Neural cell (in vitro differentiated cells): ENCODE results near the gene OTP. TPM values are rescaled to one million over a fixed set of nuclear protein-coding genes. Genes with fewer than 3 reads are reported as not detected.
A peak's percentile ranks its signal among the peaks of the same experiment; 100 is the strongest.

Experiments used
- H2AFZ ChIP-seq: fragments of 200-600, 300-800 bp; sonication (generic), shearing (Covaris generic); 2 replicates; pipeline ENCODE4 v1.6.0; 2014; ENCODE audit warnings: low read depth, mild to moderate bottlenecking, antibody characterized with exemption, low read length, moderate library complexity
- H3F3A ChIP-seq: fragments of 200-600 bp; shearing (Covaris generic); 2 replicates; pipeline ENCODE4 v1.6.1; 2016; ENCODE audit warnings: mild to moderate bottlenecking, moderate library complexity, mixed read lengths, antibody characterized with exemption, low read length; ENCODE audit not compliant: insufficient read depth, poor library complexity, severe bottlenecking
- H3K27ac ChIP-seq: fragments of 200-600, 300-800 bp; sonication (generic), shearing (Covaris generic); 2 replicates; pipeline ENCODE4 v1.5.1; 2014; ENCODE audit warnings: mild to moderate bottlenecking, low read length, moderate library complexity
- H3K27me3 ChIP-seq: fragments of 300-800, 200-600 bp; sonication (generic), shearing (Covaris generic); 2 replicates; pipeline ENCODE4 v1.6.0; 2014; ENCODE audit warnings: mild to moderate bottlenecking, low read depth, low read length, moderate library complexity; ENCODE audit not compliant: insufficient read depth
- H3K36me3 ChIP-seq: fragments of 300-800, 200-600 bp; sonication (generic), shearing (Covaris generic); 2 replicates; pipeline ENCODE4 v1.5.1; 2014; ENCODE audit warnings: mild to moderate bottlenecking, antibody characterized with exemption, low read length, moderate library complexity; ENCODE audit not compliant: insufficient read depth
- H3K4me2 ChIP-seq: fragments of 300-800, 200-600 bp; sonication (generic), shearing (Covaris generic); 2 replicates; pipeline ENCODE4 v1.6.0; 2014; ENCODE audit warnings: mild to moderate bottlenecking, low read length
- H3K4me3 ChIP-seq: fragments of 300-800, 200-600 bp; sonication (generic), shearing (Covaris generic); 2 replicates; pipeline ENCODE4 v1.5.1; 2014; ENCODE audit warnings: mild to moderate bottlenecking, low read length, moderate library complexity
- H3K79me2 ChIP-seq: fragments of 200-600 bp; shearing (Covaris generic); replicated peaks from 2 replicates; pipeline ENCODE4 v1.6.0; 2014; ENCODE audit warnings: mild to moderate bottlenecking, low read length, moderate library complexity; ENCODE audit not compliant: insufficient read depth
- H3K9ac ChIP-seq: fragments of 300-800, 200-600 bp; sonication (generic), shearing (Covaris generic); 2 replicates; pipeline ENCODE4 v1.6.1; 2016; ENCODE audit warnings: mild to moderate bottlenecking, low read length, mixed read lengths
- H3K9me2 ChIP-seq: fragments of 200-600 bp; shearing (Covaris generic); 2 replicates; pipeline ENCODE4 v1.6.1; 2016; ENCODE audit warnings: mild to moderate bottlenecking, low read length, mixed read lengths; ENCODE audit not compliant: insufficient read depth
- H3K9me3 ChIP-seq: fragments of 200-600, 300-800 bp; sonication (generic), shearing (Covaris generic); 2 replicates; pipeline ENCODE4 v1.6.1; 2016; ENCODE audit warnings: mild to moderate bottlenecking, mixed run types, low read length, moderate library complexity, mixed read lengths
- H4K20me1 ChIP-seq: fragments of 200-600 bp; shearing (Covaris generic); 2 replicates; pipeline ENCODE4 v1.6.1; 2016; ENCODE audit warnings: mild to moderate bottlenecking, mixed run types; ENCODE audit not compliant: insufficient read depth
- EP300 ChIP-seq: fragments of 450-650 bp; conservative IDR thresholded peaks from 2 replicates; pipeline ENCODE4 v1.6.1; 2014; ENCODE audit warnings: antibody characterized with exemption, mild to moderate bottlenecking, moderate library complexity; ENCODE audit not compliant: poor library complexity, severe bottlenecking
- EZH2 ChIP-seq: fragments of 200-600, 300-800 bp; shearing (Covaris generic), sonication (generic); IDR thresholded peaks from 2 replicates; pipeline ENCODE4 v1.6.1; 2014; ENCODE audit warnings: antibody characterized with exemption, low read length, borderline replicate concordance, mild to moderate bottlenecking; ENCODE audit not compliant: insufficient read depth, poor library complexity, severe bottlenecking
- MXI1 ChIP-seq: fragments of 450-650 bp; conservative IDR thresholded peaks from 2 replicates; pipeline ENCODE4 v1.6.1; 2014; ENCODE audit warnings: antibody characterized with exemption, mild to moderate bottlenecking; ENCODE audit not compliant: poor library complexity, severe bottlenecking
- POLR2AphosphoS5 ChIP-seq: IDR thresholded peaks from 2 replicates; pipeline ENCODE4 v1.6.1; 2012
- RAD21 ChIP-seq: fragments of 450-650 bp; conservative IDR thresholded peaks from 2 replicates; pipeline ENCODE4 v1.6.1; 2014; ENCODE audit warnings: antibody characterized with exemption, mild to moderate bottlenecking, moderate library complexity
- SMC3 ChIP-seq: fragments of 450-650 bp; conservative IDR thresholded peaks from 2 replicates; pipeline ENCODE4 v1.6.1; 2014; ENCODE audit warnings: antibody characterized with exemption, mild to moderate bottlenecking, moderate library complexity; ENCODE audit not compliant: poor library complexity
- TAF1 ChIP-seq: IDR thresholded peaks from 2 replicates; pipeline ENCODE4 v1.6.1; 2012; ENCODE audit warnings: low read depth
- polyA plus RNA-seq: library from polyadenylated mRNA; depleted of rRNA; stranded (reverse); fragments of >200 nt; gene quantifications from 2 replicates; pipeline ENCODE4 v1.2.3, GENCODE V29; 2014
- TF ChIP-seq, protein P1 (sequence below): fragments of 450-650 bp; IDR thresholded peaks from 2 replicates; pipeline ENCODE4 v1.5.1; 2014; ENCODE audit warnings: antibody characterized with exemption, mild to moderate bottlenecking, moderate library complexity; ENCODE audit not compliant: poor library complexity, severe bottlenecking

Gene OTP
- polyA plus RNA-seq, 1 donor from 2014 or later = not detected

DNA sequence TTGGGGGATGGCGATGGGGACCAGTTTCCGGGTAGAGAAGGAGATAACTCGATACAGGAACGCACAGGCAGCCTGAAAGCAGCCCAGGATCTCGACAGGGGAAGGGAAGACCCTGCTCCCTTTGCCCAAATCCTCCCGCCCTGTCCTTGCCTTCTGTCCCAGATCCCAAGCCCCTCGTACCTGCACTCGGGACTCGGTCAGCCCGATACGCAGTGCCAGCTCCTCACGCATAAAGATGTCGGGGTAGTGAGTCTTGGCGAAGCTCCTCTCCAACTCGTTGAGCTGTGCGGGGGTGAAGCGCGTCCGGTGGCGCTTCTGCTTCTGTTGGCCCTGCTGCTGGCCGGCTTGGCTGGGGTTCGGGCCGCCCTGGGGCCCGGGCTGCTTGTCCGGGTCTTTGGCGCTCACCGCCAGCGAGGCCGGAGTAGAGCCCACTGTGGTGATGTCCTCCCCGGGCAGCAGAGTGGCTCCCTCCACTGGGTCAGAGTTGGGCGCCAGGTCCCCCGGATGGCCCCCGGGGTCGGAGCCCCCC, 1.8 kb downstream of the OTP start:
- Histone ChIP-seq H3F3A (no peaks in the 10 kb centered on the region), H4K20me1 (no peaks in the 10 kb centered on the region), H3K9me2 (no peaks in the 10 kb centered on the region), H3K9me3 (no peaks in the 10 kb centered on the region), H3K27me3 (peaks cover 100% of the 10 kb centered on the region), H3K4me2 (no peak overlapping the region), H3K36me3 (no peaks in the 10 kb centered on the region), H3K27ac (no peak overlapping the region), H3K9ac (no peak overlapping the region), H3K79me2 (no peaks in the 10 kb centered on the region), H3K4me3 (no peak overlapping the region), H2AFZ (no peak overlapping the region)
- TF ChIP-seq MXI1 (no peak), POLR2AphosphoS5 (peak; percentile 41), EP300 (no peak)

DNA sequence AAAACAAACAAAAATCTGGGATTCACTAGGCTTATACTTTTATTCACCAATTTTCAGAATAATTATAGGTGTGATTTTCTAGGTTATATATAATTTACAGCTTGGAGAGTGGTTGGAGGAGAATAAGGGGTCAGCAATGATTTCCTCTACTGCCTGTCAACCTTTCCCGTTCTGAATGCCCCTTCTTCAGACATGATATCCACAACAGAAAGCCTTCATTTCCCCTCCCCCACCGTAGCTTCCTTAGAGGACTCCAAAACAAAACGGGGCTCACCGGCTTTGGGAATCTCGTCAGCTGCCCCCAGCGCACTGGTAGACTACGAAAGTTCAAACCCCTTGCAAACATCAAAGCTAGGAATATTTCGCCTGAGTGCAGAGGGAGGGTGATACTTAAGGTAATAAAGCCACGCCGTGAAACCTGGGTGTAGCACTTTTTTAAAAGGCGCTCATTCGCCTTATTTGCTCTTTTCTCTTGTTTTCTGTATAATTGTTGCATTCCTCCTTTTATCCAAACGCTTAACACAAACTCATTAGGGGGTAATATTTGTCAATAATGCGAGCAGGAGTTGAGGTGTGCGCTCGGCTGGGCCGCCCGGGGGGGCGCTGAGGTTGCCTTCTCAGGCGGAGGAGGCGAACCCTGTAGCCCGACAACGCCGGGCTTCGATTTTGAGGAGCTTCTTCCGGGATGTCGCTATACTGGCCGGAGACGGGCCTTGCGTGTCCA, 2.4 kb downstream of the OTP start:
- no peak overlapping the region for H2AFZ ChIP-seq
- H3K9me3 ChIP-seq = no peaks in the 10 kb centered on the region
- H3K79me2 ChIP-seq = no peaks in the 10 kb centered on the region
- H3K36me3 ChIP-seq = no peaks in the 10 kb centered on the region
- no peak overlapping the region for H3K4me2 ChIP-seq
- no peak overlapping the region for H3K9ac ChIP-seq
- H3K4me3 ChIP-seq = no peak overlapping the region
- no peaks in the 10 kb centered on the region for H3F3A ChIP-seq
- H4K20me1 ChIP-seq = no peaks in the 10 kb centered on the region
- H3K27me3 ChIP-seq = peaks cover 100% of the 10 kb centered on the region
- no peaks in the 10 kb centered on the region for H3K9me2 ChIP-seq
- TF ChIP-seq TAF1 (no peak), POLR2AphosphoS5 (peak; percentile 8), EP300 (no peak)
- H3K27ac ChIP-seq = no peak overlapping the region

DNA sequence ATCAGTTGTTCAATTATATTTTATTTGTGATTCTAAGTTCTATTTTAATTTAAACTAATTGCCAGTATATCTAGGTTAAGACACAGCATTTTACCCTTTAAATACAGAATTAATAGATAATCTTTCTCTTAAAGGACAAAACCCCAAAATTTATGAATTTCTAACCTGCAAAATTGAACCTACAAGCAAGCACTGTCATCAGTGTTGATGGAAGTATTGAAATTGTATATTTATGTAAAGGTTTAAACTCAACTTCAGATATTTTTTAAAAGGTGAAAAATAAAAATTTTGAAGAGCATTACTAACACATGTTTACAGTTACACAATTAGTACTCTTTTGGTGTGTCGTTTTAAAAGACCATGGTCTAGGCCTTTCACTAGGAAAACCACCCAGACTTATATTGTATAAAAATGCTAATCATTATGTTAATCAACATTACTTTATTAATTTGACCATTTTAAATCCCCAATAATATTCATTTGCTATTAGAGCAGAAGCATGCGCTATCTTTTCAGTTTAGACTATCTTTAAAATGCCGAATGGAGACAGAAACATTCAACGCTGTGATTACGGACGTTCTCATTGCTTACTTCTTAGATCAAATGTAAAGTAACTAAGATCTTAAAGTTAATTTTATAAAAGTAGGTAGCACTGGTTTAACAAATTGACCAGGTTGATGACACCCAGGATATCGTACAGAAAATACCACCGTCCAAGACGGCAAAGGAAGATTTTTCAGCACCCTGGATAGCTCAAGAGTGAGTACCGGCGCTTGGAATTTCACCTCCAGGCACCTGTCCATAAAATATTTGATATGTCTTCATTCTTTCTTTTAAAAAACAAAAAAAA, 3.2 kb downstream of the OTP start:
- Histone ChIP-seq H3K79me2 (no peaks in the 10 kb centered on the region), H3F3A (no peaks in the 10 kb centered on the region), H3K4me3 (no peak overlapping the region), H3K27ac (no peak overlapping the region), H3K9me3 (no peaks in the 10 kb centered on the region), H3K9me2 (no peaks in the 10 kb centered on the region), H3K27me3 (peaks cover 100% of the 10 kb centered on the region), H2AFZ (no peak overlapping the region), H3K36me3 (no peaks in the 10 kb centered on the region), H3K4me2 (no peak overlapping the region), H4K20me1 (no peaks in the 10 kb centered on the region), H3K9ac (no peak overlapping the region)
- TF ChIP-seq SMC3 (no peak), RAD21 (no peak), TAF1 (no peak), EZH2 (no peak), EP300 (no peak)

DNA sequence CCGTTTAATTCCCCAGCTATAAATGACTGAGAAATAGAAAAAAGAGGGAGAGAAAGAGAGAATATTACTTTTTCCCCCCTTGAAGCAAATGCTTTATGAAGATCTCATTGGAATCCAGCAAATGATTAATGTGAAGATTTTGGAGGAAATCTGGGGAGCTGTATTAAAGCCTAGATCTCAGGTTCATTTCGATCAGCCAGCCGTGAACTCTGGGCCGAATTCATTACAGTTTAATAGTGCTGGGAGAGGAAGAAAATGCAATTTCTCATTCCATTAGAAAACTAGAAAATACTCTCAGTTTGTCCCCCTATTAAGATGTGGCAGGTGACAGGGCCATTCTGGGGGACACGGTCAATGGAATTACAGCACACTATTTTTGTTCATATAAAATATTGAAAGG, 4.8 kb downstream of the OTP start:
- peaks cover 100% of the 10 kb centered on the region for H3K27me3 ChIP-seq
- no peaks in the 10 kb centered on the region for H3K36me3 ChIP-seq
- no peak overlapping the region for H2AFZ ChIP-seq
- H3K9me3 ChIP-seq = no peaks in the 10 kb centered on the region
- H3K9ac ChIP-seq = no peak overlapping the region
- H3K27ac ChIP-seq = no peak overlapping the region
- no peaks in the 10 kb centered on the region for H3K79me2 ChIP-seq
- H3K9me2 ChIP-seq = no peaks in the 10 kb centered on the region
- H4K20me1 ChIP-seq = no peaks in the 10 kb centered on the region
- H3F3A ChIP-seq = no peaks in the 10 kb centered on the region
- TF ChIP-seq, protein P1, sequence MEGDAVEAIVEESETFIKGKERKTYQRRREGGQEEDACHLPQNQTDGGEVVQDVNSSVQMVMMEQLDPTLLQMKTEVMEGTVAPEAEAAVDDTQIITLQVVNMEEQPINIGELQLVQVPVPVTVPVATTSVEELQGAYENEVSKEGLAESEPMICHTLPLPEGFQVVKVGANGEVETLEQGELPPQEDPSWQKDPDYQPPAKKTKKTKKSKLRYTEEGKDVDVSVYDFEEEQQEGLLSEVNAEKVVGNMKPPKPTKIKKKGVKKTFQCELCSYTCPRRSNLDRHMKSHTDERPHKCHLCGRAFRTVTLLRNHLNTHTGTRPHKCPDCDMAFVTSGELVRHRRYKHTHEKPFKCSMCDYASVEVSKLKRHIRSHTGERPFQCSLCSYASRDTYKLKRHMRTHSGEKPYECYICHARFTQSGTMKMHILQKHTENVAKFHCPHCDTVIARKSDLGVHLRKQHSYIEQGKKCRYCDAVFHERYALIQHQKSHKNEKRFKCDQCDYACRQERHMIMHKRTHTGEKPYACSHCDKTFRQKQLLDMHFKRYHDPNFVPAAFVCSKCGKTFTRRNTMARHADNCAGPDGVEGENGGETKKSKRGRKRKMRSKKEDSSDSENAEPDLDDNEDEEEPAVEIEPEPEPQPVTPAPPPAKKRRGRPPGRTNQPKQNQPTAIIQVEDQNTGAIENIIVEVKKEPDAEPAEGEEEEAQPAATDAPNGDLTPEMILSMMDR = no peak
- TF ChIP-seq POLR2AphosphoS5 = no peak
- H3K4me3 ChIP-seq = no peak overlapping the region
- no peak overlapping the region for H3K4me2 ChIP-seq
